ENCODE results near the gene TMEM243. TPM values are rescaled to one million over a fixed set of nuclear protein-coding genes. Genes with fewer than 3 reads are reported as not detected.
"Not testable (repeated sequence)": the region's sequence is repeated elsewhere in the genome, so short reads cannot be mapped to it uniquely, and the experiment has no call there.

Gene TMEM243
- total RNA-seq, 2 experiments from 2014 or later = 67.0 to 67.2 TPM

DNA sequence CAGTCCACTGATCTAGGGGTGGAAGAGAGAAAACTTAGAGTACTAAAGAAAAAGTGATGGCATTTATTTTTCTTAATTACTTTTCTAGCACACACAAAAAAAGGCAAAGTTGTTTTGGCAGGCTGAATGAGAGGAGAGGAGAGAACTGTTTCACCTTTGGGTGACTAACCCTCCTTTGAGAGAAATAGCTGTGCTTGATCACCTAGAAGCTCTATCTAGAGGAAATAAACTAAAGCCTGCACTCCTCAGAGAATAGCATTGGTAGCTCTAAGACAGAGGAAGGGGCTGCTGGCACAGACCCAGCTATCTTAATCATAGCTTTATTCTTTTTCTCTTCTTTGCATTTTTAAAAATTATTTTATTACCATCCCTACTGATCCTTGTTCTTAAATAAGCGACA, 6.3 kb downstream of the TMEM243 start:
- ATAC-seq (no peak), DNase-seq (no peak)
- no peak for TF ChIP-seq CTCF (IDR thresholded peaks at IDR 0.05)
- Mint-ChIP-seq H3K4me1 (ENCODE audit: low read depth) (peaks cover 79% of the 10 kb centered on the region), H3K27ac (peak overlapping the region; percentile 95), H3K27me3 (no peaks in the 10 kb centered on the region), H3K4me3 (peak overlapping the region; percentile 55), H3K36me3 (ENCODE audit: low read depth) (peaks cover 79% of the 10 kb centered on the region), H3K9me3 (no peaks in the 10 kb centered on the region)
- POLR2A ChIA-PET = interaction anchor here (1.0 to 3.9 kb wide), 5 partner anchors 9 to 61 kb away, joined by 3 to 38 read pairs (median 5); partner anchors contain the start of gene DMTF1
- CTCF ChIA-PET = interaction anchor here (0.9 to 2.1 kb wide), 4 partner anchors 12 to 59 kb away, joined by 3 to 7 read pairs (median 4); no protein-coding TSS in a partner anchor
- intact Hi-C loops (cut with micrococcal nuclease) = no loop called here

GRCh38 chr7:87212498-87212897, 7.0 kb downstream of the TMEM243 start:
- no peak for TF ChIP-seq CTCF (IDR thresholded peaks at IDR 0.05)
- Mint-ChIP-seq H3K9me3 (peaks cover 3% of the 10 kb centered on the region), H3K4me3 (peak overlapping the region; percentile 55), H3K27ac (peak overlapping the region; percentile 95), H3K36me3 (ENCODE audit: low read depth) (peaks cover 81% of the 10 kb centered on the region), H3K27me3 (no peaks in the 10 kb centered on the region), H3K4me1 (ENCODE audit: low read depth) (peaks cover 86% of the 10 kb centered on the region)
- CTCF ChIA-PET = interaction anchor here (1.2 to 2.7 kb wide), 3 partner anchors 13 to 20 kb away, joined by 3 to 7 read pairs (median 4); no protein-coding TSS in a partner anchor
- DNase-seq = no peak
- no peak for ATAC-seq
- POLR2A ChIA-PET = interaction anchor here (0.8 to 3.9 kb wide), 7 partner anchors 9 to 61 kb away, joined by 3 to 38 read pairs (median 4); partner anchors contain the start of gene DMTF1
- intact Hi-C loops (cut with micrococcal nuclease) = no loop called here

- POLR2A ChIA-PET = interaction anchor here (0.7 to 1.3 kb wide), 5 partner anchors 9 to 39 kb away, joined by 3 to 10 read pairs (median 4); partner anchors contain the start of gene TMEM243
- H3K27me3 Mint-ChIP-seq = no peaks in the 10 kb centered on the region
These were observed 9.0 kb downstream of the TMEM243 start for GRCh38 chr7:87210506-87210905.

GRCh38 chr7:87209295-87209924, 10.1 kb downstream of the TMEM243 start:
- no peak overlapping the region for H3K4me3 Mint-ChIP-seq
- peaks cover 80% of the 10 kb centered on the region for H3K4me1 Mint-ChIP-seq (ENCODE audit: low read depth)
- no peak for TF ChIP-seq CTCF (IDR thresholded peaks at IDR 0.05)
- H3K27ac Mint-ChIP-seq = peak overlapping the region; percentile 83
- no peaks in the 10 kb centered on the region for H3K27me3 Mint-ChIP-seq
- ChIA-PET POLR2A (interaction anchor here (1.1 to 3.3 kb wide), 2 partner anchors 8 to 57 kb away, joined by 3 to 16 read pairs; partner anchors contain the start of gene DMTF1), CTCF (no interaction called here)
- intact Hi-C loops (cut with micrococcal nuclease) = no loop called here
- H3K36me3 Mint-ChIP-seq (ENCODE audit: low read depth) = peaks cover 86% of the 10 kb centered on the region
- DNase-seq (no peak), ATAC-seq (no peak)
- H3K9me3 Mint-ChIP-seq = peaks cover 20% of the 10 kb centered on the region

More at GRCh38 chr7:87210506-87210905, 9.0 kb downstream of the TMEM243 start:
- H3K4me3 Mint-ChIP-seq = no peak overlapping the region
- peak; percentile 39 for DNase-seq
- H3K9me3 Mint-ChIP-seq = peaks cover 12% of the 10 kb centered on the region
- ATAC-seq = peak; percentile 28
- intact Hi-C loops (cut with micrococcal nuclease) = no loop called here
- H3K36me3 Mint-ChIP-seq (ENCODE audit: low read depth) = peaks cover 84% of the 10 kb centered on the region
- CTCF ChIA-PET = interaction anchor here (2.7 kb wide), 1 partner anchor 12 kb away, joined by 7 read pairs; no protein-coding TSS in a partner anchor
- H3K4me1 Mint-ChIP-seq (ENCODE audit: low read depth) = peaks cover 82% of the 10 kb centered on the region
- no peak for TF ChIP-seq CTCF (IDR thresholded peaks at IDR 0.05)
- H3K27ac Mint-ChIP-seq = peak overlapping the region; percentile 71

DNA sequence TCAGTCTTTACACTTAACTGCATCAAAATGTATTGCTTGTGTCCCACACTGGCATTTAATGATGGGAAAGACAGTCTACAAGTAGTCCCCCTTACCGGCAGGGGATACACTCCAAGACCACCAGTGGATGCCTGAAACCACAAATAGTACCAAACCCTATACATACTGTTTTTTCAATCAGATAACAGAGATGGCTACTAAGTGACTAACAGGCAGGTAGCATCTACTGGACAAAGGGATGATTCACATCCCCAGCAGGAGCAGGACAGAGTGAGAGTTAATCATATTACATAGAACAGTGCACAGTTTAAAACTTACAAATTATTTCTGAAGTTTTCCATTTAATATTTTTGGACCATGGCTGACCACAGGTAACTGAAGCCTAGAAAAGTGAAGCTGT, 13.2 kb downstream of the TMEM243 start:
- ATAC-seq = no peak
- POLR2A ChIA-PET = interaction anchor here (0.6 to 3.3 kb wide), 2 partner anchors 11 to 14 kb away, joined by 3 to 16 read pairs; no protein-coding TSS in a partner anchor
- TF ChIP-seq CTCF (IDR thresholded peaks at IDR 0.05) = no peak
- Mint-ChIP-seq H3K4me3 (no peak overlapping the region), H3K4me1 (ENCODE audit: low read depth) (peaks cover 77% of the 10 kb centered on the region), H3K9me3 (peaks cover 36% of the 10 kb centered on the region), H3K27me3 (no peaks in the 10 kb centered on the region), H3K27ac (peak overlapping the region; percentile 60), H3K36me3 (ENCODE audit: low read depth) (peaks cover 87% of the 10 kb centered on the region)
- CTCF ChIA-PET = interaction anchor here (1.3 kb wide), 1 partner anchor 30 kb away, joined by 4 read pairs; no protein-coding TSS in a partner anchor
- no peak for DNase-seq
- intact Hi-C loops (cut with micrococcal nuclease) = no loop called here

DNA sequence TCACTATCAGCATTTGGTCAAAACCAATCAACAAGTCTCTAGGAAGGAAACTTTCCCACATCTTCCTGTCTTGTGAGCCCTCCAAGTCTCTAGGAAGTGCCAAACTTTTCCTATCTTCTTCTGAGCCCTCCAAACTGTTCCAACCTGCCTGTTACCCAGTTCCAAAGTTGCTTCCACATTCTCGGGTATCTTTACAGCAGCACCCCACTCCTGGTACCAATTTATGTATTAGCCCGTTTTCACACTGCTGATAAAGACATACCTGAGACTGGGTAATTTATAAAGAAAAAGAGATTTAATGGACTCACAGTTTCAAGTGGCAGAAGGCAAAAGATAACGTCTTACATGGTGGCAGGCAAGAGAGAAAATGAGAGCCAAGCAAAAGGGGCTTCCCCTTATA, 13.8 kb downstream of the TMEM243 start:
- H3K36me3 Mint-ChIP-seq (ENCODE audit: low read depth) = peaks cover 87% of the 10 kb centered on the region
- CTCF ChIA-PET; DNase-seq; H3K4me3 Mint-ChIP-seq; H3K27me3 Mint-ChIP-seq; ATAC-seq; POLR2A ChIA-PET; intact Hi-C loops (cut with micrococcal nuclease): not testable (repeated sequence)
- H3K4me1 Mint-ChIP-seq (ENCODE audit: low read depth) = peaks cover 77% of the 10 kb centered on the region
- H3K27ac Mint-ChIP-seq = peak overlapping the region; percentile 68
- peaks cover 37% of the 10 kb centered on the region for H3K9me3 Mint-ChIP-seq

Data from activated CD8-positive, alpha-beta T cell treated with anti-CD3 and anti-CD28 coated beads for 36 hours (primary cell).